Measurements from ENCODE around the gene TTYH2.
A peak's percentile ranks its signal among the peaks of the same experiment; 100 is the strongest.

The TTYH2 gene

DNA sequence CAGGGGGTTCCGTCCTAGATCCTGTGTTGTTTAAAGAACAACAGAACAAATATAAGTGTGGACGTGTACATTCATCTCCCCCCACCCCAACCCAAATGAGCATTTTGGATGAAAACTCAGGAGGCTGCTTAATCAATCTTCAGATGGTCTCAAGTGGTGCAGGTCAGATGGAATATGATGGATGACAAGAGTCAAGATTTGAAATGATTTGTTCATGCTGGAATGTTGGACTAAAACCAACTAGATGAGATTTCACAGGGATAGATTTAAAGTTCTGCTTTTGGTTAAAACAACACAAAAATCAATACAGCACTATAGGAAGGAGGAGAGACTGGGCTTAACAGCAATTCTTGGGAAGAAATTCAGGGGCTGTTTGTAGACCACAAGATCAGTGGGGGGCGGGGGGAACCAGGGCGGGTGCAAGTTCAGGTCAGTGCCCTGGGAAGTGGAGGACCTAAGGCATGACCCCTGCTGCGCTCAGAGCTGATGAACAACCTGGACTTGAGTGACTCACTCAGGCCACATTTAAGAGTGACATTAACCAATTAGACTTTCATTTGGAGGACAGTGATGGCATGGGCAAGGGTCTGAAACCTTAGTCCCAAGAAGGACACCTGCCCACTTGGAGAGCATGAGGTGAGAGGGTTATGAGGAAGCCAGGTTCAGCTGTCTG lies 15.1 kb downstream of the TTYH2 start:
- Histone ChIP-seq H3K4me1 (ENCODE audit: control insufficient read depth in 1 of 2, insufficient read depth in 1 of 2, low read depth in 1 of 2, low read length in 1 of 2) (no peaks in the 10 kb centered on the region), H3K36me3 (no peaks in the 10 kb centered on the region), H3K27me3 (no peaks in the 10 kb centered on the region), H3K4me3 (ENCODE audit: low read depth in 1 of 2, low read length in 1 of 2) (no peak overlapping the region), H3K9me3 (no peaks in the 10 kb centered on the region), H3K27ac (no peak overlapping the region)
- TF ChIP-seq, protein P1, sequence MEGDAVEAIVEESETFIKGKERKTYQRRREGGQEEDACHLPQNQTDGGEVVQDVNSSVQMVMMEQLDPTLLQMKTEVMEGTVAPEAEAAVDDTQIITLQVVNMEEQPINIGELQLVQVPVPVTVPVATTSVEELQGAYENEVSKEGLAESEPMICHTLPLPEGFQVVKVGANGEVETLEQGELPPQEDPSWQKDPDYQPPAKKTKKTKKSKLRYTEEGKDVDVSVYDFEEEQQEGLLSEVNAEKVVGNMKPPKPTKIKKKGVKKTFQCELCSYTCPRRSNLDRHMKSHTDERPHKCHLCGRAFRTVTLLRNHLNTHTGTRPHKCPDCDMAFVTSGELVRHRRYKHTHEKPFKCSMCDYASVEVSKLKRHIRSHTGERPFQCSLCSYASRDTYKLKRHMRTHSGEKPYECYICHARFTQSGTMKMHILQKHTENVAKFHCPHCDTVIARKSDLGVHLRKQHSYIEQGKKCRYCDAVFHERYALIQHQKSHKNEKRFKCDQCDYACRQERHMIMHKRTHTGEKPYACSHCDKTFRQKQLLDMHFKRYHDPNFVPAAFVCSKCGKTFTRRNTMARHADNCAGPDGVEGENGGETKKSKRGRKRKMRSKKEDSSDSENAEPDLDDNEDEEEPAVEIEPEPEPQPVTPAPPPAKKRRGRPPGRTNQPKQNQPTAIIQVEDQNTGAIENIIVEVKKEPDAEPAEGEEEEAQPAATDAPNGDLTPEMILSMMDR (IDR thresholded peaks at IDR 0.05): no peak

DNA sequence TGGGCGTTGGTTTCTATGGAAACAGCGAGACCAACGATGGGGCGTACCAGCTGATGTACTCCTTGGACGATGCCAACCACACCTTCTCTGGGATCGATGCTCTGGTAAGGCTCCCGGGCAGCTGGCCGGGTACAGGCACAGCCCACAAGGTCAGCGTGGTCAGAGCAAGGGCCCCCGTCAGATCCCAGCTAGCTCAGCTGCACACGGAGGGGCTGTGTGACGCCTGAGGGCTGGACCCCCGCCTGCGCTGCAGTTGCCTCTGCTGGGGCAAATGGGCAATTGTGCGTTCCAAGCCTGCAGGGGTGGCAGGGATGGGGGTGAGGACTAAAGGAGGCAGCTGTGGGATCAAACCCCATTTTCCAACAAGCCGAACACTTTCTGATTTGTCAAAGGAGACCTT lies 17.5 kb downstream of the TTYH2 start:
- Histone ChIP-seq H3K27ac (no peak overlapping the region), H3K4me1 (ENCODE audit: control insufficient read depth in 1 of 2, insufficient read depth in 1 of 2, low read depth in 1 of 2, low read length in 1 of 2) (peaks cover 0 to 9% of the 10 kb centered on the region in 2 experiments), H3K9me3 (no peaks in the 10 kb centered on the region), H3K4me3 (ENCODE audit: low read depth in 1 of 2, low read length in 1 of 2) (no peak overlapping the region), H3K27me3 (no peaks in the 10 kb centered on the region), H3K36me3 (no peaks in the 10 kb centered on the region)
- TF ChIP-seq, protein P1 (IDR thresholded peaks at IDR 0.05): no peak

- peaks cover 0 to 9% of the 10 kb centered on the region in 2 experiments for H3K4me1 ChIP-seq (ENCODE audit: control insufficient read depth in 1 of 2, insufficient read depth in 1 of 2, low read depth in 1 of 2, low read length in 1 of 2)
- no peaks in the 10 kb centered on the region for H3K27me3 ChIP-seq
- H3K9me3 ChIP-seq: no peaks in the 10 kb centered on the region
- no peak overlapping the region for H3K4me3 ChIP-seq (ENCODE audit: low read depth in 1 of 2, low read length in 1 of 2)
- H3K36me3 ChIP-seq: no peaks in the 10 kb centered on the region
- TF ChIP-seq, protein P1 (IDR thresholded peaks at IDR 0.05): no peak
- H3K27ac ChIP-seq: no peak overlapping the region
Observed at GRCh38 chr17:74231928-74232907, 18.8 kb downstream of the TTYH2 start.

DNA sequence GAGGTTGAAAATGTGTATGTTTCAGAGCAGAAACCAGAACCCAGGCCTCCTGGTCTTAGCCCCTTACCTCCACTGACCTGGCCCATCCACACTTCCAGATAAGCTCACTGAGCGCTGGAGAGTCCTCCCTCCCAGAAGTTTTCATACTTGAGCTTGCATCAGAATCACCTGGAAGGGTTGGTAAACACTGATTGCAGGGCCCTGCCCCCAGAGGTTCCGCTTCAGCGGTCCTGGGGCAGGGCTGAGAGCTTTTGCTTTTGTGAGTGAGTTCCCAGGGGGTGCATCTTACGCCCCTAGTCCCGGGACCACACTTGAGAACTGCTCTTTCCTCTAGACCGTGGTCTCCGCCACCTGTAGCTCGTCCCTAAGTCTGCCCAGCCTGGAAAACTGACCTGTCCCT lies 20.6 kb downstream of the TTYH2 start:
- TF ChIP-seq, protein P1 (IDR thresholded peaks at IDR 0.05): no peak
- Histone ChIP-seq H3K9me3 (no peaks in the 10 kb centered on the region), H3K36me3 (no peaks in the 10 kb centered on the region), H3K27me3 (no peaks in the 10 kb centered on the region), H3K27ac (no peak overlapping the region), H3K4me1 (ENCODE audit: control insufficient read depth in 1 of 2, insufficient read depth in 1 of 2, low read depth in 1 of 2, low read length in 1 of 2) (peaks cover 0 to 9% of the 10 kb centered on the region in 2 experiments), H3K4me3 (ENCODE audit: low read depth in 1 of 2, low read length in 1 of 2) (no peak overlapping the region)

- Histone ChIP-seq H3K4me1 (ENCODE audit: control insufficient read depth in 1 of 2, insufficient read depth in 1 of 2, low read depth in 1 of 2, low read length in 1 of 2) (peaks cover 0 to 9% of the 10 kb centered on the region in 2 experiments), H3K36me3 (no peaks in the 10 kb centered on the region), H3K9me3 (no peaks in the 10 kb centered on the region), H3K27ac (peak overlapping the region; percentile 23), H3K4me3 (ENCODE audit: low read depth in 1 of 2, low read length in 1 of 2) (no peak overlapping the region), H3K27me3 (no peaks in the 10 kb centered on the region)
- TF ChIP-seq, protein P1 (IDR thresholded peaks at IDR 0.05): no peak
Observed at GRCh38 chr17:74234486-74234885, 21.1 kb downstream of the TTYH2 start.

All from neutrophil (primary cell).